Measurements from ENCODE around the gene DENND1A.

The DENND1A gene

DNA sequence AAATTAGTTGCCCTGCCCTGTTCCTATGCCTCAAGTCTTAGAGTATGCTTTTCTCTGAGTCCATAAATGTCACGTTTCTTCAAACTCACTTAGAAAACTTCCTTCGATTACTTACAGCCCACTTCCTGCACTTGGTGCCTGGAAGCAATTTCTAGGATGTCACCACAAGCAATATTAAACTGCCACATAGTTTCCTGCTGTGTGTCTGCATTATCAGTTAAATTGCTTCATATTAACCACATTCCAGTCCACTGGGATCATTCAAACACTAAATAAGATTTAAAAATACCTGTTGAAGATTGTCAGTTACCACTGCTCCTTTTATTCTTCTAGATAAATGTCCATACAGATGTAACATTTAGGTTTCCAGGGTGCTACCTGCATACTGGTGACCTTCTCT lies 4.1 kb downstream of the DENND1A start:
- peaks cover 29% of the 10 kb centered on the region for H3K36me3 Mint-ChIP-seq (ENCODE audit: low read depth)
- no peak for TF ChIP-seq CTCF (IDR thresholded peaks at IDR 0.05)
- H3K4me3 Mint-ChIP-seq = no peak overlapping the region
- H3K27ac Mint-ChIP-seq = no peak overlapping the region
- peaks cover 43% of the 10 kb centered on the region for H3K4me1 Mint-ChIP-seq
- peaks cover 2% of the 10 kb centered on the region for H3K27me3 Mint-ChIP-seq (ENCODE audit: low read depth, poor library complexity)
- DNase-seq = no peak
- H3K9me3 Mint-ChIP-seq = peaks cover 20% of the 10 kb centered on the region

DNA sequence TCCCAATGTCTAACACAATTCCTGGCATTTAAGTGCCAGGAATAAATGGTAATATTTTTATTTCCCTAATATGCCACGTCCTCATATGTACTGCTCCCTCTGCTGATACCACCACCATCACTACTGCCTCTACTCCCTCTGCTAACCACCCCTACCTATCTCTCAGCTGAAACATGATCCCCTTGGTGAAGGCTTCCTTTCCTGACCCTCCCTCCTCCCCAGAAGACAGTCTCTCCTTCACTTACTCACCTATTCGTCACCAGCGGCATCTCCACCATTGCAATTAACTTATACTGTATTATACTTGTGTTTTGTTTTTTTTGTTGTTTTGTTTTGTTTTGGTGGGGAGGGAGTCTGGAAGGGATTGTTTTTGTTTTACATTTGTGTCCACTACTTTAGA lies 4.8 kb downstream of the DENND1A start:
- Mint-ChIP-seq H3K9me3 (peaks cover 23% of the 10 kb centered on the region), H3K4me1 (peaks cover 36% of the 10 kb centered on the region), H3K36me3 (ENCODE audit: low read depth) (peaks cover 32% of the 10 kb centered on the region), H3K4me3 (no peak overlapping the region), H3K27ac (no peak overlapping the region), H3K27me3 (ENCODE audit: low read depth, poor library complexity) (peaks cover 2% of the 10 kb centered on the region)
- DNase-seq = no peak
- TF ChIP-seq CTCF (IDR thresholded peaks at IDR 0.05) = no peak

DNA sequence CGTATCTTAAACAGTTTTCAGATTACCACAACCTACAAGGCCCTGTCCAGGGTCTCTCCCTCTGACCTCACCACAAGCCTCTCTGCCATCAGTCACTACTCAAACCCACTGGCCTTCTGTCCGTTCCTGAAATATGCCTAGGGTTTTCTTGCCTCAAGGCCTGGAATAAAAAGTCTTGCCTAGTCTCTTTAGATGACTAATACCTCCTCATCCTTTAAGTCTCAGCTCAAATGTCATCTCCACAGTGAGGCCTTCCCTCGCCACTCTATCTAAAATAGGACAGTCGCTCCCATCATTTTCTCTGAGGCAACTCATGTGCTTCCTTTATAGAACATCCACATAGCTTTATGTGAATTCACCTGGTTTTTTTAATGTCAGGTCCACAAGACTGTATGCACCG lies 5.2 kb downstream of the DENND1A start:
- peaks cover 36% of the 10 kb centered on the region for H3K4me1 Mint-ChIP-seq
- H3K27me3 Mint-ChIP-seq (ENCODE audit: low read depth, poor library complexity) = peaks cover 2% of the 10 kb centered on the region
- DNase-seq = no peak
- peaks cover 23% of the 10 kb centered on the region for H3K9me3 Mint-ChIP-seq
- H3K27ac Mint-ChIP-seq = no peak overlapping the region
- H3K36me3 Mint-ChIP-seq (ENCODE audit: low read depth) = peaks cover 34% of the 10 kb centered on the region
- no peak for TF ChIP-seq CTCF (IDR thresholded peaks at IDR 0.05)
- H3K4me3 Mint-ChIP-seq = no peak overlapping the region

DNA sequence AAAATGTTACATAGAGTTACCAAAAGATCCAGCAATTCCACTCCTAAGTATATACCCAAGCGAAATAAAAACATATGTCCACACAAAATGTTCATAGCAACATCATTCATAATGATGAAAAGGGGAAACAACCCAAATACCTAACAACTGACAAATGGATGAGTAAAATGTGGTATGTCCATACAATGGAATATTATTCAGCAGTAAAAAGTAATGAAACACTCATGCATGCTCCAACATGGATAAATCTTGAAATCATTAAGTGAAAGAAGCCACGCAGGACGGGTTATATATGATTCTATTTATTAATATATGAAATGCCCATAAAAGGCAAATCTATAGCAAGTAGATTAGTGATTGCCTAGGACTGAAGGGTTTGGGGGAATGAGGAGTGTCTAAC lies 6.0 kb downstream of the DENND1A start:
- no peak for DNase-seq
- H3K36me3 Mint-ChIP-seq (ENCODE audit: low read depth) = peaks cover 38% of the 10 kb centered on the region
- H3K4me1 Mint-ChIP-seq = peaks cover 33% of the 10 kb centered on the region
- H3K27me3 Mint-ChIP-seq (ENCODE audit: low read depth, poor library complexity) = peaks cover 2% of the 10 kb centered on the region
- peaks cover 23% of the 10 kb centered on the region for H3K9me3 Mint-ChIP-seq
- no peak for TF ChIP-seq CTCF (IDR thresholded peaks at IDR 0.05)
- H3K4me3 Mint-ChIP-seq = no peak overlapping the region
- no peak overlapping the region for H3K27ac Mint-ChIP-seq

- Mint-ChIP-seq H3K4me3 (no peak overlapping the region), H3K27me3 (ENCODE audit: low read depth, poor library complexity) (peaks cover 2% of the 10 kb centered on the region), H3K9me3 (peaks cover 27% of the 10 kb centered on the region), H3K27ac (no peak overlapping the region), H3K36me3 (ENCODE audit: low read depth) (peaks cover 43% of the 10 kb centered on the region), H3K4me1 (peaks cover 28% of the 10 kb centered on the region)
- DNase-seq = no peak
- no peak for TF ChIP-seq CTCF (IDR thresholded peaks at IDR 0.05)
Measured at GRCh38 chr9:123923377-123923776, 6.5 kb downstream of the DENND1A start.

DNA sequence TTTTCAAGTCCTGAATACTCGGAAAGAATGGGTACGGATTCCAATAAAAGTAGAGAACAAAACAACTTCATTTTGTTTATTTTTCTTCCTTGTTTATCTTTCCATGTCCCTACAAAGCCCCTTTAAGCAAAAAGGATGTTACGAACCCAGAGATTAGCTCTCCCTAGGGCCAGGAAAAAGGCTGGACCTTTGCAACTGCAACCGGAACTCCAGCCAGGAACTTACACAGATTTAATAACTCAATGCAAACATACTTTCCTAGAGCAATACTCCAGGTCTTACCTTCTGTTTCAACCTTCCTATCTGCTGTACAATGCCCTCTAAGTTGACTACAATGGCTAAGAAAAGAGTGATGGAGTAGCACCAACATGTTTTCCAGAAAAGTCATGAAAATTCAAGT lies 7.0 kb downstream of the DENND1A start:
- Mint-ChIP-seq H3K27ac (no peak overlapping the region), H3K27me3 (ENCODE audit: low read depth, poor library complexity) (peaks cover 2% of the 10 kb centered on the region), H3K36me3 (ENCODE audit: low read depth) (peaks cover 44% of the 10 kb centered on the region), H3K9me3 (peaks cover 29% of the 10 kb centered on the region), H3K4me1 (peaks cover 23% of the 10 kb centered on the region), H3K4me3 (no peak overlapping the region)
- DNase-seq = no peak
- TF ChIP-seq CTCF (IDR thresholded peaks at IDR 0.05) = no peak
